Measurements from ENCODE around the gene PBXIP1.

The PBXIP1 gene

GRCh38 chr1:154960446-154961136 lies 4.7 kb upstream of the PBXIP1 start:
- TF ChIP-seq, protein P1, sequence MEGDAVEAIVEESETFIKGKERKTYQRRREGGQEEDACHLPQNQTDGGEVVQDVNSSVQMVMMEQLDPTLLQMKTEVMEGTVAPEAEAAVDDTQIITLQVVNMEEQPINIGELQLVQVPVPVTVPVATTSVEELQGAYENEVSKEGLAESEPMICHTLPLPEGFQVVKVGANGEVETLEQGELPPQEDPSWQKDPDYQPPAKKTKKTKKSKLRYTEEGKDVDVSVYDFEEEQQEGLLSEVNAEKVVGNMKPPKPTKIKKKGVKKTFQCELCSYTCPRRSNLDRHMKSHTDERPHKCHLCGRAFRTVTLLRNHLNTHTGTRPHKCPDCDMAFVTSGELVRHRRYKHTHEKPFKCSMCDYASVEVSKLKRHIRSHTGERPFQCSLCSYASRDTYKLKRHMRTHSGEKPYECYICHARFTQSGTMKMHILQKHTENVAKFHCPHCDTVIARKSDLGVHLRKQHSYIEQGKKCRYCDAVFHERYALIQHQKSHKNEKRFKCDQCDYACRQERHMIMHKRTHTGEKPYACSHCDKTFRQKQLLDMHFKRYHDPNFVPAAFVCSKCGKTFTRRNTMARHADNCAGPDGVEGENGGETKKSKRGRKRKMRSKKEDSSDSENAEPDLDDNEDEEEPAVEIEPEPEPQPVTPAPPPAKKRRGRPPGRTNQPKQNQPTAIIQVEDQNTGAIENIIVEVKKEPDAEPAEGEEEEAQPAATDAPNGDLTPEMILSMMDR (IDR thresholded peaks at IDR 0.05; ENCODE audit: borderline replicate concordance, extremely low read depth, low read length, poor library complexity, severe bottlenecking), result no peak
- no peak for TF ChIP-seq EZH2 (IDR thresholded peaks at IDR 0.05; ENCODE audit: borderline replicate concordance, low read depth, low read length, severe bottlenecking)
- Histone ChIP-seq H3K27ac (ENCODE audit: low read length) (peak overlapping the region; percentile 99), H3K36me3 (ENCODE audit: insufficient read depth, low read length) (peaks cover 42% of the 10 kb centered on the region), H3K4me2 (ENCODE audit: insufficient read depth, low read length) (peak overlapping the region; percentile 84), H3K79me2 (ENCODE audit: insufficient read depth, low read length) (peaks cover 39% of the 10 kb centered on the region), H3K9me3 (ENCODE audit: insufficient read depth, low read length, severe bottlenecking) (no peaks in the 10 kb centered on the region), H3K4me1 (ENCODE audit: insufficient read depth, low read length) (peaks cover 57% of the 10 kb centered on the region), H3K4me3 (ENCODE audit: low read depth in 1 of 2, low read length in 2 of 2) (peak overlapping the region; percentile 86 to 89; a peak in 3 of 4 replicates), H2AFZ (ENCODE audit: low read depth, low read length) (no peak overlapping the region), H3K27me3 (ENCODE audit: insufficient read depth, low read length, poor library complexity) (no peaks in the 10 kb centered on the region), H4K20me1 (ENCODE audit: insufficient read depth, low read length) (peaks cover 22% of the 10 kb centered on the region; the same call in 1 of the 2 replicates), H3K9ac (ENCODE audit: low read depth, low read length) (peak overlapping the region; percentile 97)
- DNase-seq (no peak), ATAC-seq (ENCODE audit: insufficient read depth, low read depth) (no peak)

DNA sequence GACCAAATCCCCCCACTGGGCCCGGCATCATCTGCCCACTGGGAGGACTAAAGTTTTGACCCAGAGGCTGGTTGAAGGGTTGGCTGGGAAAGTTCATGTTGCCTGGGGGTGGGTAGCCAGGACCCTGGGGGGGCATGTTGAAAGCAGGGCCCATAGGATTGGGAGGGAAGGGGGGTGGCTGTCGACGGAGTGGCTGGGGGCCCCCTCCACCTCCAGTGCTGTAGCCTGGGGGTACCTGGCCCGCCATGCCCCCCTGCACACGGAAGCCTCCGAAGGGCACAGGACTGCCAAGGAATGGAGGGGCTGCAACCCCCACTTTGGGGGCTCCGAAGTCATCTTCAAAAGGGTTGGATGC lies 3.5 kb upstream of the PBXIP1 start:
- Histone ChIP-seq H3K27ac (ENCODE audit: low read length) (no peak overlapping the region), H3K9me3 (ENCODE audit: insufficient read depth, low read length, severe bottlenecking) (no peaks in the 10 kb centered on the region), H3K79me2 (ENCODE audit: insufficient read depth, low read length) (peaks cover 49% of the 10 kb centered on the region), H3K27me3 (ENCODE audit: insufficient read depth, low read length, poor library complexity) (no peaks in the 10 kb centered on the region), H3K36me3 (ENCODE audit: insufficient read depth, low read length) (peaks cover 32% of the 10 kb centered on the region), H4K20me1 (ENCODE audit: insufficient read depth, low read length) (peaks cover 25% of the 10 kb centered on the region; the same call in 1 of the 2 replicates), H2AFZ (ENCODE audit: low read depth, low read length) (no peak overlapping the region), H3K4me1 (ENCODE audit: insufficient read depth, low read length) (peaks cover 69% of the 10 kb centered on the region), H3K4me2 (ENCODE audit: insufficient read depth, low read length) (no peak overlapping the region), H3K4me3 (ENCODE audit: low read depth in 1 of 2, low read length in 2 of 2) (no peak overlapping the region), H3K9ac (ENCODE audit: low read depth, low read length) (no peak overlapping the region)
- ATAC-seq (ENCODE audit: insufficient read depth, low read depth) (no peak), DNase-seq (no peak)
- no peak for TF ChIP-seq EZH2 (IDR thresholded peaks at IDR 0.05; ENCODE audit: borderline replicate concordance, low read depth, low read length, severe bottlenecking)
- TF ChIP-seq, protein P1 (IDR thresholded peaks at IDR 0.05; ENCODE audit: borderline replicate concordance, extremely low read depth, low read length, poor library complexity, severe bottlenecking), result no peak

DNA sequence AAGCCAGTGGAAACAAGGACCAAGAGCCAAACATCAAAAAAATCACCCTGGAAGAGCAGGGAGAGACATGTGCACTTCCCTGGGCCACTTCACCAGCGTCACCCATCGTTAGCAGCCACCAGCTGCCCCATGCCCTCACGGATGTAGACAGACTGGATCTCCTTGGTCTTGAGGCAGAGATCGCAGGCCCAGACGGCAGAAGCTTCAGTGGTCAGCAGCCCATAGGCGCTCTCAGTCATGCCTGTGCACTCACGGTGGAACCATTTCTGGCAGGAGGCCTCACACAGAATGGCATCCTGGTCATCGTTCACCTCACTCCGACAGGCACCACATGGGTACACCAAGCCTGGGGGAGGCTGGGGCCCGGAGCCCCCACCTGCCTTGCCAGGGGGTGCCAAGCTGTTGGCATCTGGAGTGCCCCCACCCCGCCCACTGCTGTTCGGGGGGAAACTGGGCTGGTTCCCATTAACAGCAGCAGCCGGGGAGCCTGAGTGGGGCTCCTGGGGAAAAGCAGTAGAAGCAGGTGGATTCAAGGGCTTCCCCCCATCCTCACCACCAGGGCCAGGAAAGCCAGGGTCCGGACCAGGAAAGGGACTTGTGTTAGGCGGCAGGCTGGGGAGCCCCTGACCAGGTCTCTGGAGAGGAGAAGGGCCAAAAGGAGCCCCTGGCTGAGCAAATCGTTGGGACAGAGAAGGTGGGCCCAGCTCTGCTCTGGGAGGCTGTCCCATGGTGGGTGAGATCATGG lies 3.0 kb upstream of the PBXIP1 start:
- H3K9me3 ChIP-seq (ENCODE audit: insufficient read depth, low read length, severe bottlenecking), result no peaks in the 10 kb centered on the region
- TF ChIP-seq EZH2 (IDR thresholded peaks at IDR 0.05; ENCODE audit: borderline replicate concordance, low read depth, low read length, severe bottlenecking), result no peak
- TF ChIP-seq, protein P1 (IDR thresholded peaks at IDR 0.05; ENCODE audit: borderline replicate concordance, extremely low read depth, low read length, poor library complexity, severe bottlenecking), result no peak
- peaks cover 25% of the 10 kb centered on the region; the same call in 1 of the 2 replicates for H4K20me1 ChIP-seq (ENCODE audit: insufficient read depth, low read length)
- ATAC-seq (ENCODE audit: insufficient read depth, low read depth) (no peak), DNase-seq (no peak)
- H3K9ac ChIP-seq (ENCODE audit: low read depth, low read length), result no peak overlapping the region
- H3K4me3 ChIP-seq (ENCODE audit: low read depth in 1 of 2, low read length in 2 of 2), result no peak overlapping the region
- H3K4me1 ChIP-seq (ENCODE audit: insufficient read depth, low read length), result peaks cover 75% of the 10 kb centered on the region
- peaks cover 54% of the 10 kb centered on the region for H3K79me2 ChIP-seq (ENCODE audit: insufficient read depth, low read length)
- H3K27me3 ChIP-seq (ENCODE audit: insufficient read depth, low read length, poor library complexity), result no peaks in the 10 kb centered on the region
- no peak overlapping the region for H2AFZ ChIP-seq (ENCODE audit: low read depth, low read length)
- H3K4me2 ChIP-seq (ENCODE audit: insufficient read depth, low read length), result no peak overlapping the region
- no peak overlapping the region for H3K27ac ChIP-seq (ENCODE audit: low read length)
- peaks cover 27% of the 10 kb centered on the region for H3K36me3 ChIP-seq (ENCODE audit: insufficient read depth, low read length)

Data from DND-41 (cell line).